Neuron (in vitro differentiated cells): Measurements from ENCODE around the gene DIP2B.

Experiments used
- H2AFZ ChIP-seq: one replicate; pipeline ENCODE4 v1.6.1; 2013; ENCODE audit warnings: low read depth, mild to moderate bottlenecking, inconsistent platforms, low read length, moderate library complexity
- H3K27me3 ChIP-seq: one replicate; pipeline ENCODE4 v1.6.1; 2013; ENCODE audit warnings: low read length; ENCODE audit not compliant: insufficient read depth
- H3K36me3 ChIP-seq: one replicate; pipeline ENCODE4 v1.6.1; 2013; ENCODE audit warnings: low read length; ENCODE audit not compliant: insufficient read depth
- H3K4me1 ChIP-seq: one replicate; pipeline ENCODE4 v1.6.1; 2013; ENCODE audit warnings: low read length; ENCODE audit not compliant: insufficient read depth
- H3K4me3 ChIP-seq: 2 replicates; pipeline ENCODE4 v1.5.1; 2013; ENCODE audit warnings: mild to moderate bottlenecking, low read length, moderate library complexity
- H3K9me3 ChIP-seq: one replicate; pipeline ENCODE4 v1.6.1; 2013; ENCODE audit warnings: low read length

Gene DIP2B

DNA sequence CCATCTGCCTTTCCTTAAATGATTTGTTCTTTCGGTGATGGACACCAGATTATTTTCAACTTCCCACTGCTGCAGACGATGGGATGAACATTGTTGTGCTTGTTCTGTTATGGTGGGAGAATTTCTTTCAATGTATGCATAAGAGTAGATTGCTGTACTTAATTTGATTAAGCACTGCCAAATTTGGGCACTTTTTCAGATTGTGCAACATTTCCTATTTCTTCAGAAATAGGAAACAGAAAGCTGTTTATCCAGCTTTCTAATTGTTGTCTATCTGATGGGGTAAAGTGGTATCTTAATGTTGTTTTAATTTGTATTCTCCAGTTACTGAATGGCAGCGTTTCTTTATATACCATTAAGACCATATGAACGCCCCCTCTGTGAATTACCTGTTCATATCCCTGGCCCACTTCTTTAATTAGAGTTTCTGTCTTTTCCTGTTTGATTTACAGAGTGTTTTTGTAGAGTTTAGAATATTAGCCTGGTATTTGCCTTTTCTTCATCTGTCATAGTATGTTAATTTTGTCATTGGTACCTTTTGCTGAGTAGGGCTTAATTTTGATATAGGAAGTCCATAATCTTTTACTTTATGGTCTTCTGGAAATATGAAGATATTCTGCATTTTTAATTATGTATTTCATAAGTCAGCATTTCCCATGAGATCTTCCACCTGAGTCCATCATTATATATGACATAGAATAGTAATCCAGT lies 59.6 kb downstream of the DIP2B start:
- H3K27me3 ChIP-seq = no peaks in the 10 kb centered on the region

DNA sequence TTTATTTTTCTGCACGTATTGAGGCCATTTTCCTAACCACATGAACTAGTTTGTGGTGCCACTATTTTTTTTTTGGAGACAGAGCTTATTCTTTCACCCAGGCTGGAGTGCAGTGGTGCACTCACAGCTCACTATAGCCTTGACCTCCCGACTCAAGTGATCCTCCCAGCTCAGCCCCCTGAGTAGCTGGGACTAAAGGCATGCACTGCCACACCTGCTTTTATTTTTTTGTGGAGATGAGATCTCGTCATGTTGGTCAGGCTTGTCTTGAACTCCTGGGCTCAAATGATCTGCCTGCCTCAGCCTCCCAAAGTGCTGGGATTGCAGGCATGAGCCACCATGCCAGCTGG lies 60.1 kb downstream of the DIP2B start:
- Histone ChIP-seq H2AFZ (no peak overlapping the region), H3K36me3 (no peaks in the 10 kb centered on the region), H3K4me1 (peaks cover 2% of the 10 kb centered on the region), H3K4me3 (no peak overlapping the region), H3K9me3 (no peaks in the 10 kb centered on the region), H3K27me3 (no peaks in the 10 kb centered on the region)

More for the DNA sequence above, 59.6 kb downstream of the DIP2B start:
- no peak overlapping the region for H2AFZ ChIP-seq
- no peak overlapping the region for H3K4me3 ChIP-seq
- no peaks in the 10 kb centered on the region for H3K36me3 ChIP-seq
- peaks cover 2% of the 10 kb centered on the region for H3K4me1 ChIP-seq
- no peaks in the 10 kb centered on the region for H3K9me3 ChIP-seq

DNA sequence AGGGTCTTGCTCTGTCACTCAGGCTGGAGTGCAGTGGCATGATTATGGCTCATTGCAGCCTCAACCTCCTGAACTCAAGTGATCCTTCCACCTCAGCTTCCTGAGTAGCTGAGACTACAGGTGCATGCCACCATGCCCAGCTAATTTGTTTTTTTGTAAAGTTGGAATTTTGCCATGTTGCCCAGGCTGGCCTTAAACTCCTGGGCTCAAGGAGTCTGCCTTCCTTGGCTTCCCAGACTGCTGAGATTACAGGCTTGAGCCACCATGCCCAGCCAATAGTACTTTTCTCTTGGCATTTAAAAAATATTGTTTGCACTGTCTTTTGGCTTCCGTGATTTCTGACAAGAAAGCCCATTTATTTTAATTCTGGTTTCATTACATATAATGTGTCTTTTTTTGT lies 61.3 kb downstream of the DIP2B start:
- Histone ChIP-seq H2AFZ (no peak overlapping the region), H3K27me3 (no peaks in the 10 kb centered on the region), H3K36me3 (no peaks in the 10 kb centered on the region), H3K4me1 (peaks cover 2% of the 10 kb centered on the region), H3K4me3 (no peak overlapping the region), H3K9me3 (no peaks in the 10 kb centered on the region)

DNA sequence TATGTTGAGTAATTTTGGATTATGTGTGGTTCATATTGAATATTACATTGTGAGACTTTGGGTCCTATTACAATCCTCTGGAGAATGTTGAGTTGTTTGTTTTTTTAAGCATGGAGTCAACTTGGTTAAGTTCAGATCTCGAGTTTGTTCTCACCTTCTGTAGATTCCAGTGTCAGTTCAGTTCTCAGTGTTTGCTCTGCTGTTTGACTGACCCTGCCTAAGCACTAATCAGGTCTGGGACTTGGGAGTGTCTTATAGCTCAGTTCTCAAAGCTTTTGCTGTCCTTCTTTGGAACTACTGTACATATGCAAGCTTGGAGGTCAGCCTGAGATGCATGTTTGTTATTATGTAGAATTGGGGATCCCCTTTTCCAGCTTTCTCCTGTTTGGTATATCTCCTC lies 63.1 kb downstream of the DIP2B start:
- no peaks in the 10 kb centered on the region for H3K9me3 ChIP-seq
- peaks cover 9% of the 10 kb centered on the region for H3K4me1 ChIP-seq
- no peak overlapping the region for H2AFZ ChIP-seq
- no peaks in the 10 kb centered on the region for H3K36me3 ChIP-seq
- H3K4me3 ChIP-seq = no peak overlapping the region
- H3K27me3 ChIP-seq = no peaks in the 10 kb centered on the region

DNA sequence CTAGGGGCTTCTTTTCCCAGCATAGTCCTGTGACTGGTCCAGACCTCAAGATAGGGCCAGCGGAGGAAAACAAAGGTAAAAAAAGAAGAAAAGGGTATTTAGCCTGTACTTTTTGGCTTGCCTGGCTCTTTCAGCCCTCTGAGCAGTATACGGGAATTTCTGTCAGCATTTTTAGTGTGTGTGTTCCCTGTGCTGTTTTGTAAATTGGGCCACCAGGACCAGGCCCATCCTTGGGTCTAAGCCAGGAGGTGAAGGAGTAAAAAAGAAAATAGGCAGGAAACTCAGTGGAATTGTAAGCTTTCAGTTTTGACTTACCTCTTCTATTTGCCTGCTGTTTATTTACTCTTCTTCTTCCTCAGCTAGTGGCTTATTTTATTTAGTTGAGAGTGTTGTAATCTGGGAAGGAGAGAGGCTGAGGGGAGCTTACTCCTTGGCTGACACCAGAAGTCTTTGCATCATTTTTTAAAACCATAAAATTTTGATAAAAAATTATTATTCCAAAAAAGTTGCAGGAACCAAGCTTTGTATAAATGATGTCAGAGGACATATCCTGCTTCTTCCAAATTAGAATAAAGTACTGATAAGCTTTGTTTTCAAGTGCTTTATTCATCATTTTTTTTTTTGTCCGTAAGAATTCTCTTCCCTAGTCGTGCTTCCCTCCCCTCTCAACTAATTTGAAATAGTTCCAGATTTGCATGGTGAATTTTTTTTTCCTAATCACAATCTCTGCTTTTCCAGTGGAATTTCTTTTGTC lies 63.7 kb downstream of the DIP2B start:
- no peak overlapping the region for H3K4me3 ChIP-seq
- peaks cover 9% of the 10 kb centered on the region for H3K4me1 ChIP-seq

DNA sequence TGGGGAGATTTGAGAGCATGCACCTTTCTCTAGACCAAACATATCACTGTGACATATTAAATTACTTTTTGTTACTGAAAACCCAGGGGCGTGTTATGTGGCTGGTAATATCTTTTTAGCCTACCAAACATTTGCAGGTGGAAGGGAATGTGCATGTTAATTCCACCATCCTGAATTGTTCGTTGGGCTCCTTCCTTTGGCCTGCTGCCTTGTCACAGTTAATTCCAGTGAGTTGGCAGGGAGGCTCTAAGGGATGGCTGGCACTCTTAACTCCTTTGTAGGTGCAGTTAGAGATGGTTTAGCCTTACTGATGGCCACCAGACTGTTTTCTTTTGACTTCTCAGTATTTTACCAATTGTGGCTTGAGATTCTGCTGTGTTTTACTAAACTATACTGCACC lies 64.5 kb downstream of the DIP2B start:
- no peak overlapping the region for H2AFZ ChIP-seq
- H3K36me3 ChIP-seq = no peaks in the 10 kb centered on the region
- no peaks in the 10 kb centered on the region for H3K9me3 ChIP-seq
- H3K4me3 ChIP-seq = no peak overlapping the region
- H3K4me1 ChIP-seq = peaks cover 9% of the 10 kb centered on the region
- H3K27me3 ChIP-seq = no peaks in the 10 kb centered on the region

More for the DNA sequence above, 63.7 kb downstream of the DIP2B start:
- Histone ChIP-seq H3K36me3 (no peaks in the 10 kb centered on the region), H3K27me3 (no peaks in the 10 kb centered on the region), H2AFZ (no peak overlapping the region), H3K9me3 (no peaks in the 10 kb centered on the region)

DNA sequence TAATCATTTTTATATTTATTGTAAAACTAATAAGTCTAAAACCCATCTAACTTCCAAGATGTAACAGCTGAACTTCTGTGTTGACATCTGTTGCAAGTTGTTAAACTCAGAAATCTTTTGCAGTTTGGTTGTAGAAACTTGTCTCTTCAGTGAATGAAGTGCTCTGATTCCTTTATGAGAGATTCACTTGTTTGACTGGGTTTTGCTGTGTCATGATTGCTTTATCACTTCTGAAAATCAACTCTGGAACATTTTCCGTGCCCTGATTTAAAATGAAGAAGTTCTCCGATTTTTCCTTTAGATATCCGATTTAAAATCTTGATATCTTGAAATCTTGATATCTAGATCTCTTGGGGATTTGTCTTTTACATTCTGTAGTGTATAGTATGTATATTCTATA lies 65.1 kb downstream of the DIP2B start:
- Histone ChIP-seq H3K9me3 (no peaks in the 10 kb centered on the region), H3K4me3 (no peak overlapping the region), H3K36me3 (no peaks in the 10 kb centered on the region), H3K4me1 (peaks cover 14% of the 10 kb centered on the region), H3K27me3 (no peaks in the 10 kb centered on the region), H2AFZ (no peak overlapping the region)

DNA sequence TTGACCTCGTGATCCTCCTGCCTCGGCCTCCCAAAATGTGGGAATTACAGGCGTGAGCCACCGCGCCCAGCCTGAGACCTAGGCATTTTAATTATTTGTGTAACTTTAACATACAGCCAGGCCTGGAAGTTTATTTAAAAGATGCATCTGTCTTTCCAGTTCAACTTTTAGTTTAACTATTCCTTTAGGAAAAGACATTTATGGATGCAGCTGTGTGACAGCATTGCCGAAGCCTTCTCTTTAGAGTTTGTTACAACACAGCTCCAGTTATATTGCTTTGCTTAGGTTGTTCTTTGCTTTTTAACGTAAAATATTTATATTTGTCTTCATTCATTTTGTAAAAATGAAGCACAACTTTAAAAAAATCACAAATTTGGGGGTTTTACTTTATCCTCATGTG lies 67.0 kb downstream of the DIP2B start:
- H2AFZ ChIP-seq = no peak overlapping the region
- H3K9me3 ChIP-seq = no peaks in the 10 kb centered on the region
- peaks cover 16% of the 10 kb centered on the region for H3K4me1 ChIP-seq
- no peak overlapping the region for H3K4me3 ChIP-seq
- no peaks in the 10 kb centered on the region for H3K27me3 ChIP-seq
- no peaks in the 10 kb centered on the region for H3K36me3 ChIP-seq

DNA sequence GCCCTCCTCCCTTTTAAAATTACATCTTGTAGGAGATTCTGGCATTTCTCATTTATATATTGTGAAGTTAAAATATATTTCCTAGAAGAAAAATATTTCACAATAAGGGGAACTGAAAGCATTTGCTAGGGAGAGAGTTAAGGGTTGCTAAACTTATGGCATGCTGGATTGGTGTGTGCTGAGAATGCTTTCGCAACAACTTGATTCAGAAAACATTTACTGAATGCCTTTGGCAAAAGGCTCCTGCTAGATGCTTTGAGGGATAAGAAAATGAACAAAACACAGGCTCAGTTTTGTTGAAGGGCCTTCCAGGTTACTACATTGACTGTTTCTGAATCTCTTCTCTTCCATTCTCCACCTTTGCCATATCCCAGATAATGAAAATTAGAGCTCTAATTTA lies 67.5 kb downstream of the DIP2B start:
- H3K36me3 ChIP-seq = no peaks in the 10 kb centered on the region
- H3K27me3 ChIP-seq = no peaks in the 10 kb centered on the region
- H3K4me1 ChIP-seq = peaks cover 16% of the 10 kb centered on the region
- no peak overlapping the region for H2AFZ ChIP-seq
- no peak overlapping the region for H3K4me3 ChIP-seq
- H3K9me3 ChIP-seq = no peaks in the 10 kb centered on the region

DNA sequence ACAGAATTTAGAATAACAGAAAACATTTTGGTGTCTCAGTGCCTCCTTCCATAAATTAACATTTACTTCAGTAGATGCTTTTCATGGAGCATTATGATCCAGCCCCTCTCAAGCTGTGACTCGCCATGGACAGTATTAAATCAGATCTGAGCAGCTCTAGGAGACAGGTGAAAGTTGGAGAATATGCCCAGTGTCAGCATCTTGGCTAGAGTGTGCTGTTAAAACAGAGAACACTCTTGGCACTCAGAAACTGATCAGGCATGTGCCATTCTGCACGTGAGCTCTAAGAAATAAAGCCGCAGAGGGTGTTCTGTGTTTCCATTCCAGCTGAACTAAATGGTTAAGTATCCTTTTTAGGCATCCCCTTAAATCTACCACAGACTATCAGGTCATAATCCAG lies 68.0 kb downstream of the DIP2B start:
- H3K9me3 ChIP-seq = no peaks in the 10 kb centered on the region
- no peaks in the 10 kb centered on the region for H3K36me3 ChIP-seq
- no peak overlapping the region for H2AFZ ChIP-seq
- no peaks in the 10 kb centered on the region for H3K27me3 ChIP-seq
- no peak overlapping the region for H3K4me3 ChIP-seq
- peaks cover 16% of the 10 kb centered on the region for H3K4me1 ChIP-seq

DNA sequence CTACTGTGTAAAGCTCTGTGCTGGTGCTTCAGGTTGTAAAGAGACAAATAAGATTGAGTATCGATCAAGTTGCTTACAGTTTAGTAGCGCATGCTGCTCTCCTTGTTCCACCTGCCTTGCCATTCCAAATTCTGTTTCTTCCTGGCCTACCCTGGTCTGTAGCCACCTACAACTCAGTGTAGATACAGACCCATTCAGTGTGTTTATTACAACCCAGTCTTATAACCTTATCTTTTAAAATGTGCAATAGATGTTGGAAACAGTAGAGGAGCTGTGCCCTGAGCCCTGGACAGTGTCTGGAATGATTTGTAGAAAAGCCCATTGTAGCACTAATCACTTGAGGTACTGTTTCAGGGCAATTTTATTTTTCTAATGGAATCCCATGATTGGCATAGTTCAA lies 68.5 kb downstream of the DIP2B start:
- H3K36me3 ChIP-seq = no peaks in the 10 kb centered on the region
- H3K4me1 ChIP-seq = peaks cover 16% of the 10 kb centered on the region
- no peaks in the 10 kb centered on the region for H3K9me3 ChIP-seq
- no peak overlapping the region for H3K4me3 ChIP-seq
- no peaks in the 10 kb centered on the region for H3K27me3 ChIP-seq
- no peak overlapping the region for H2AFZ ChIP-seq

DNA sequence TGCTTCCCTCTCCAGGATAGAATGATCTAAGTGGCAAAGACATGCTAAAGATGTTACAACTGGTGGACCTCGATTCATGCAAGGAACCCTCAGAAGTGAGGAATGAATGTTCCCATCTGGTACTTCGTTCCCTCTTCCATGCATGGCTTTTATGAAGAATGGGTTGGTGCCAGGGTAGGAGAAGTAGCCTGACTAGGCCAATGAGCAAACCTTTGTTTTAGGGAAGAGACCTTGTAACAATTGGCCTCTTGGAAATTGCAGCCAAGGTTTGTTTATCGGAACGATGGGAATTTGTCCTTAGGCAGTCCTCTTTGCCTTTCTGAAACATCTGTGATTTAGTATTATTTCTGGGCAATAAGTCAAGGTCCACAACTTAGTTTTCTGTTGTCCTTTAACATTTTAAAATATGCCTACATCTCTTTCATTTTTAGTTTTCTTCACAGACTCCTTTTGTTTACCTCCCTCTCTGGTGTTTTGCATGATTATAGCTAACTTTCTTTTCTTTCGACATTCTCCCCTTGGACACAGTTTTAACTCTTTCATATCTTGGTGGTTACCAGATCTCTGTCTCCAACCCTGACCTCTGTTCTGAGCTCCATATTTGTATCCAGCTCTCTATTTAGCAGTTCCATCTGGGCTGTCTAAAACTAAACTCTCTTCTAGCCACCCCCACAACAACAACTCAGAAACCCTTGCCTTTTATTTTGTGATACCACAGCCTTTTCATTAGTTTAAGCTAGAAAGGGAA lies 70.0 kb downstream of the DIP2B start:
- no peak overlapping the region for H2AFZ ChIP-seq
- H3K36me3 ChIP-seq = no peaks in the 10 kb centered on the region
- H3K9me3 ChIP-seq = no peaks in the 10 kb centered on the region
- no peak overlapping the region for H3K4me3 ChIP-seq
- peaks cover 14% of the 10 kb centered on the region for H3K4me1 ChIP-seq
- no peaks in the 10 kb centered on the region for H3K27me3 ChIP-seq

DNA sequence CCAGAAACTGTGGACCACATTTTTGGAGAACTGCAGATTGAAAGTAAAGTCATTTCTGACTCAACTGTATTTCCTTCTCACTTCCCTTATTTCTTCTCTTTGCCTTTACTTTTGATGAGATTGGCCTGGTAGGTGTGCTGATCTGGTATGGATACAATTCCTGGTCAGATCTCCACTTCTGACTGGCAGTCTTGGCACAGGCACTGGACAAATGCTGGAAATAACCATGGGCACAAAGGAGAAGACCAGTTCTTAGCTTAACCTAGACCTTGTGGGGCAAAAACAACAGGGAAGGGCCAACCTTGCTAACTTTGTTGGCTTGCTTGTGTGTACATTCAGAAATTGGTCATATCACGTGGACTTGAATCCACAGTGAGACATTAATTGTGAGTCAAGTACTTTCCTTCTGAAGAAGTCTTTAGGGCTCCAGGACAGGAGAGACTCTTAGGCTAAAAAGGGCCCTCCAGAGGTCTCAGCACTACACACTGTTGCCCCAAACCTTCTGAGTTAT lies 75.0 kb downstream of the DIP2B start:
- H3K9me3 ChIP-seq = peaks cover 3% of the 10 kb centered on the region
- H3K36me3 ChIP-seq = peaks cover 2% of the 10 kb centered on the region
- no peaks in the 10 kb centered on the region for H3K27me3 ChIP-seq
- no peak overlapping the region for H3K4me3 ChIP-seq
- H3K4me1 ChIP-seq = peaks cover 3% of the 10 kb centered on the region
- H2AFZ ChIP-seq = no peak overlapping the region
